BLaER1 (cell line): ENCODE data around the gene DUOX1.
"Not testable (repeated sequence)": the region's sequence is repeated elsewhere in the genome, so short reads cannot be mapped to it uniquely, and the experiment has no call there.

ENCODE experiments used
- H3K27ac ChIP-seq: shearing (Covaris generic); formaldehyde crosslinking; 2 replicates; pipeline ENCODE4 v1.8.1; 2022
- H3K27me3 ChIP-seq: shearing (Covaris generic); formaldehyde crosslinking; 2 replicates; pipeline ENCODE4 v1.8.1; 2022
- H3K36me3 ChIP-seq: shearing (Covaris generic); formaldehyde crosslinking; 2 replicates; pipeline ENCODE4 v1.8.1; 2022
- H3K4me1 ChIP-seq: shearing (Covaris generic); formaldehyde crosslinking; 2 replicates; pipeline ENCODE4 v1.8.1; 2022
- H3K4me2 ChIP-seq: shearing (Covaris generic); formaldehyde crosslinking; 2 replicates; pipeline ENCODE4 v1.8.1; 2022
- H3K4me3 ChIP-seq: shearing (Covaris generic); formaldehyde crosslinking; 2 replicates; pipeline ENCODE4 v1.8.1; 2022
- H3K9ac ChIP-seq: shearing (Covaris generic); formaldehyde crosslinking; 2 replicates; pipeline ENCODE4 v1.8.1; 2022
- H3K9me3 ChIP-seq: shearing (Covaris generic); formaldehyde crosslinking; 2 replicates; pipeline ENCODE4 v1.8.1; 2022
- H4K20me1 ChIP-seq: shearing (Covaris generic); formaldehyde crosslinking; 2 replicates; pipeline ENCODE4 v1.8.1; 2022
- Cebpa-rat ChIP-seq: shearing (Covaris generic); IDR thresholded peaks from 2 replicates; pipeline ENCODE4 v1.8.1; 2022

DUOX1 gene

DNA sequence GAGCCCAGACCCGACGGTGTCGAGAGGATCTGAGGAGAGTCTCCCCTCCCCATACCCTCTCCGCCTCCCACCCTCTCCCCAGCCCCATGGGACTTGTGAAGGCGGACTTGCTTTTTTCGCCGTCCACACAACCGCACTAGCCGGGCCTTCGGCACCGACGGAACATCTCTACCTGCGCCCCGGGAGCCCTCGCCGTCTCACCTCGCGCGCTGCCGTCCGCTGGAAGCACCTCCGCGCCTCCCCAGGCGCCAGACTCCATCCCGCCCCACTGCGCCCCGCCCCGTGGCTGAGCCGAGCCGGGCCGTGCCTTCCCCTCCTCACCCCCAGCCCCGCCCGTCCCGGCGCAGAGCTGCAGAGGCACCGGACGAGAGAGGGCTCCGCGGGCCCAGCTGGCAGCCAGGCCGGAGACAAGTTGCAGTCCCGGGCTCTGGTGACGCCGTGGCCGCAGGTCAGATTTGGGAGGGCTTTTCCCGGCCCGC is at the start of gene DUOX1, which contains the start of gene DUOXA1:
Gene DUOX1 (plus strand): TSS at position 344 of the 479 bp plus-strand sequence. CDS start 1,973 bp downstream, outside the sequence.
Gene DUOXA1 (minus strand): TSS at position 229 of the 479 bp plus-strand sequence. CDS start 6,865 bp downstream, outside the sequence.
- 0 out of 2 replicates have a peak, but pooled peaks cover 5% of the 10 kb centered on the region for H3K27me3 ChIP-seq
- H3K4me2 ChIP-seq = no peak within 1 kb of the TSS
- H3K27ac ChIP-seq = no peak within 1 kb of the TSS

DNA sequence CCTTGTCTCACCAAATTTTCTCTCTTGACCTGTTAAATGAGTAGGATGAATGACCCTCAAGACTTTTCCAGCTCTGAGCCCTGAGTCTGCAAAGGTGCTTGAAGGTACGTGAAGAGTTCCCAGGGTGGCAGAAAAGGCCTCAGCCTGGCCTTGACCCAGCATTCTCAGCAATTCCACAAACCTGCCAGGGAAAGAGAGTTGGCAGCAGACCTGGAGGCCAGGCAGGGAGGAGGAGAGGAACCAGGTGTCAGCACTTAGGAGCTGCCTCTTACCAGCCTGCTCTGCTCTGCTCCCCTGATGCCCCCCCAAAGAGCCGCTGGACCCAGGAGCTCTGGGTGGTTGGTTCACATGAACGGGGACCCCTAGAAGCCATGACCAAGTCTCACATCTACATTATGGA is 49.2 kb upstream of the DUOX1 start:
- H3K4me3 ChIP-seq, H3K9ac ChIP-seq, H3K36me3 ChIP-seq, H3K27ac ChIP-seq, H3K4me1 ChIP-seq, H3K9me3 ChIP-seq, H3K27me3 ChIP-seq, H3K4me2 ChIP-seq, H4K20me1 ChIP-seq: not testable (repeated sequence)

More for the DNA sequence above, at the start of gene DUOX1, which contains the start of gene DUOXA1:
- no peak for TF ChIP-seq Cebpa-rat
- Histone ChIP-seq H3K4me1 (no peaks in the 10 kb centered on the region), H3K9me3 (no peaks in the 10 kb centered on the region), H4K20me1 (no peaks in the 10 kb centered on the region), H3K4me3 (no peak within 1 kb of the TSS), H3K9ac (no peak within 1 kb of the TSS), H3K36me3 (no peaks in the 10 kb centered on the region)

DNA sequence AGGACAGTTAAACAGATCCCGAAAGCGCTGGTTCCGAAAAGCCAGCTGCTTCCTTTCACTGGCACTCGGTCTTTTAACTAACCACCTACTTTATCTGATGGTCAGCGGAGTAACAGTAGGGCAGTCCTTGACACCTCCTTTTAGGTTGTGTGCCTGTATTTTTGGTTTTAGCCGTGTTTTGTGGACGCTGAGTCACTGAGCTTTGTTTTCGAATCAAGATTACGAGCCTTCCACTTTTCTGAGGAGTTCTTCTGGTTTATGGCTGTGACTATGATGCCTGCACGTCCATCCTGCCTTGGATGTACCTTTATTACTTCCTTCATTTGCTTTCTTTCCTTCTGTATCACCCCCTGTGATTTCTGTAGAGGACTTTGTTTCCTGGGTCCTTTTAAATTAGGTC is 47.4 kb upstream of the DUOX1 start:
- H3K36me3 ChIP-seq, H3K4me1 ChIP-seq, H3K4me3 ChIP-seq, H4K20me1 ChIP-seq, H3K27ac ChIP-seq, H3K4me2 ChIP-seq, H3K27me3 ChIP-seq, H3K9ac ChIP-seq, H3K9me3 ChIP-seq: not testable (repeated sequence)

DNA sequence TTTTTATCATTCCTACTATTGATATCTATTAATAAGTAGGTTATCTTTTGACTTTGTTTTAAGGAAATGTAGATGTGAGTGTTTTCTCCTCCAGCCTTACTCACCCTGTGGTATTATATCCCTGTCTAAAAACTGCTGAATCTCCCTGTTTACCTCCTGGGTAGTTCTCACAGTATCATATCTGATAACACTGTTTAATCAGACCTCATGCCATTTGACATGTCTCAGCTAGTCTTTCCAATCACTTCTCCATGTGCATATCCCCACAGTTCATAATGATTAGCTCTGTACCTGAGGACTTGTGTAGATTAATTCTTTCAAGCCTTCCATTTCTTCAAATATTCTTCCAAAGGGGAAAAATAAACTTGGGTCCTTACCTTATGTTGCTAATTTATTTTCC is 46.6 kb upstream of the DUOX1 start:
- no peaks in the 10 kb centered on the region for H4K20me1 ChIP-seq
- H3K9ac ChIP-seq = no peak overlapping the region
- no peaks in the 10 kb centered on the region for H3K36me3 ChIP-seq
- TF ChIP-seq Cebpa-rat = no peak
- no peak overlapping the region for H3K27ac ChIP-seq
- no peaks in the 10 kb centered on the region for H3K9me3 ChIP-seq
- no peaks in the 10 kb centered on the region for H3K27me3 ChIP-seq
- no peak overlapping the region for H3K4me2 ChIP-seq
- H3K4me1 ChIP-seq = no peaks in the 10 kb centered on the region
- no peak overlapping the region for H3K4me3 ChIP-seq

DNA sequence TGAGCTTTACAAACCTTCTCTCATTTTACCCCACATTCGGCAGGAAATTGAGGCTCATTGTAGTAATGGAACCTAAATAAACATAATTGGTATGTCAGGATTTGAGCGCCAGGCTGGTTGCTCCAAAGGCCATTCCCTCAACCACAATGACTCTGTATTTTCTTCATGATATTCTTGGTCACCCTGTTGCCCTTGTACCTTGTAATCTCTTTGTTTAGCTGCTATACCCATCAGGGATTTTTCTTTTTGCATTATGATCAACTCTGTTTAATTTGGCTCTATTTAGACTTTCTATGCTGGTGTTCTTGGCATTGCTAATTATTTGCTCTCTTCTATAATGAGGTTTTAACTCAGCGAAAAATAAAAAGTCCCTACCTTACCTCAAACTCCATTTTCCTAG is 45.6 kb upstream of the DUOX1 start:
- H3K9ac ChIP-seq = no peak overlapping the region
- no peak overlapping the region for H3K4me3 ChIP-seq
- no peak overlapping the region for H3K4me2 ChIP-seq
- H3K27ac ChIP-seq = no peak overlapping the region
- H3K4me1 ChIP-seq = no peaks in the 10 kb centered on the region
- H3K36me3 ChIP-seq = no peaks in the 10 kb centered on the region
- H4K20me1 ChIP-seq = no peaks in the 10 kb centered on the region
- no peaks in the 10 kb centered on the region for H3K9me3 ChIP-seq
- H3K27me3 ChIP-seq = no peaks in the 10 kb centered on the region
- no peak for TF ChIP-seq Cebpa-rat

DNA sequence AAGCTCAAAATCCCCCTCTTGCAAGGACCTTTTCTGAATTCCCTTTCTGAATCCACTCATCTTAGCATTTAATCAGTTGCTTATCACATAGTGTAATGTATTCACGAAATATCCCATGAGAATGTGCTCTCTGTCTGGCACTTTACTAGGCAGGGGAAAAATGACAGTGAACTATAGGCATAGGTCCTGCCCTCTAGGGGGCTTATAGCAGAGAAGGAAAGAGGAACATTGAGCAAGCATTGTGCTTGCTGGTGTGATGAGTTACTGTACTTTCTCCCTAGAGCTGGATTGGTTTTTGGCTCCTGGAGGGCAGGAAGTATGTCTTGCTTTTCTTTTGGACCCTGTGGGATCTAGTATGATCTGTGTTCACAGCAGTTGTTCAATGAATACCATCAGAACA is 42.3 kb upstream of the DUOX1 start:
- H3K4me3 ChIP-seq = no peak overlapping the region
- no peak overlapping the region for H3K4me2 ChIP-seq
- no peaks in the 10 kb centered on the region for H3K36me3 ChIP-seq
- H3K9me3 ChIP-seq = no peaks in the 10 kb centered on the region
- no peak for TF ChIP-seq Cebpa-rat
- H3K27ac ChIP-seq = no peak overlapping the region
- no peak overlapping the region for H3K9ac ChIP-seq
- H3K4me1 ChIP-seq = no peaks in the 10 kb centered on the region
- no peaks in the 10 kb centered on the region for H4K20me1 ChIP-seq
- no peaks in the 10 kb centered on the region for H3K27me3 ChIP-seq

DNA sequence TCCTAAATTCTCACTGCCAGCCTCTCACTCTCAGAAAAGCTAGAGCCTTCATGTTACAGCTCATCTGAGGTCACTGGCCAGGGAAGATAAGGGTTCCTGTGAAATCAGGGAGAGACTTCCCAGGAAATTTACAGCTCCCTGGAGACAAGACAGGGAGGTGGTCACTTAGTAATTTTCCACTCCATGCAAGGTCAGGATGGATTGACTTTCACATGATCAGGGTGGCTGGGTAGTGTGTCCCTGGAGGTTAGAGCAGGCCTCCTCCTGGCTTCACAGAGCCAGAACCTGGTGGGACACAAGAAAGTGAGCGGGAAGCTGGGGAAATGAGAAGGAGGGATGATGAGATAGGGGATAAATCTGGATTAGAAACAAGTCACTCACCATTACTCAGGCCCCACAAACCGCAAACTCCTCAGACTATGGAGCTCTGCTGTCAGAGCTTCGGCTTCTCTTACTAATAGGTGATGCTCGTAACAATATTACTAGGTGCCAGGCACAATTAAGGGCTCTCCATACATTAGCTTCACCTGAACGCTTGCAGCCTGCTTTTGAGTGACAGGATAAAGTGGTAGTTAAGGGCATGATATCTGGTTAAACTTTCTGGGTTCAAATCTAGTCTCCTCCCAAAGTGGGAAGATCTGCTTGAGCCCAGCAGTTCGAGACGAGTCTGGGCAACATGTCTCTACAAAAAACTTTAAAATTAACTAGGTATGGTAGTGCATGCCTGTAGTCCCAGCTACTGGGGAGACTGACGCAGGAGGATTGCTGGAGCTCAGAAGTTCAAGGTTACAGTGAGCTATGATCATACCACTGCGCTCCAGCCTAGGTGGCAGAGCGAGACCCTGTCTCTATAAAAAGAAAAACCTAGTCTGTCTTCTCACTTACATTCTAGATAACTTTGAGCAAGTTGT is 40.7 kb upstream of the DUOX1 start:
- no peaks in the 10 kb centered on the region for H3K36me3 ChIP-seq
- H3K27ac ChIP-seq = no peak overlapping the region
- no peaks in the 10 kb centered on the region for H4K20me1 ChIP-seq
- H3K4me1 ChIP-seq = no peaks in the 10 kb centered on the region
- H3K9me3 ChIP-seq = no peaks in the 10 kb centered on the region
- H3K4me3 ChIP-seq = no peak overlapping the region
- TF ChIP-seq Cebpa-rat = no peak
- H3K4me2 ChIP-seq = no peak overlapping the region
- no peaks in the 10 kb centered on the region for H3K27me3 ChIP-seq
- H3K9ac ChIP-seq = no peak overlapping the region

DNA sequence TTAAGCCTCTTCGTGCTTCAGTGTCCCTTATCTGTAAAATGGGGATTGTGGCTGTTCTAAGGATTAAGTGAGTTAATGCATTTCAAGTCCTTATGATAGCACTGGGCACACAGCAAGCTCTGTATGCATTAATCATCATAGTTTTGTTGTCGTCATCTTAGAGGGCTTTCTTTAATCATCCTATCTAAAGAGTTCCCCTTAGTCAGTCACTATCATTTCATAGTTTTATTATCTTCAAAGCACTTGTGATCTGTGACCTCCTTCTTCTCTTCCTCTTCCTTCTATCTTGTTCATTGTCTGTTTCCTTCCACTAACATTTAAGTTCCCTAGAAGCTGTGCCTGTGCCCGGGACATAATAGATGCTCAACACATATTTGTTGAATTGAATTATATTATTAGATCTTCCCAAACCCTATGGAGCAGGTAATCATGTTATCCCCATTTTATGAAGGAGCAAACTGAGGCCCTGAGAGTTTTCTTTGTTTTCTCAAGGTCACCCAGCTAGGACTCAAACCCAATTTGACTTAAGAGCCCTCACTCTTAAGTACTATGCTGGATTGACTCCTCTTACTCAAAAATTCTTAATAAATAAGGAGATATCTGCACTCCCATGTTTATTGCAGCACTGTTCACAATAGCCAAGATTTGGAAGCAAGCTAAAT is 40.0 kb upstream of the DUOX1 start:
- H3K9ac ChIP-seq = no peak overlapping the region
- TF ChIP-seq Cebpa-rat = no peak
- H3K36me3 ChIP-seq = no peaks in the 10 kb centered on the region
- no peaks in the 10 kb centered on the region for H3K4me1 ChIP-seq
- H3K4me2 ChIP-seq = no peak overlapping the region
- no peak overlapping the region for H3K27ac ChIP-seq
- no peak overlapping the region for H3K4me3 ChIP-seq
- H3K27me3 ChIP-seq = no peaks in the 10 kb centered on the region
- no peaks in the 10 kb centered on the region for H4K20me1 ChIP-seq
- no peaks in the 10 kb centered on the region for H3K9me3 ChIP-seq

DNA sequence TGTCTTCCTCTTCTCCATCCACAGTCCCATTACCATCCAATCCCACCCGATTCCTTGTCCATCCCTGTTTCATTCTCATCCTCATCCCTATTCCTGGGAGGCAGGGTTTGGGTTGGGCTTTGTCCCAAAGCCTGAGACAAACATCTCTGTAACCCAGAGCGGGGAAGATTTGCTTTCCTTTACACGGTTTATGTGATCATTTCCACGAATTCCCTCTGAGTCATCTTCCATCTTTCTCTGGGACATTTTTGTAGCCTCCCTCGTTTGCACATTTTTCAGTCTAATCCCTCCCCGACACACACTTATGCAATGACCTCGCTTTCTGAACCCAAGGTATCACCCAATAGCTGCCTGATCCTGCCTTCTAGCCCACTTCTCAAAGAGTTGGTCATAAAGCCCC is 38.6 kb upstream of the DUOX1 start:
- H3K4me1 ChIP-seq = no peaks in the 10 kb centered on the region
- no peaks in the 10 kb centered on the region for H3K9me3 ChIP-seq
- no peaks in the 10 kb centered on the region for H3K36me3 ChIP-seq
- H3K27me3 ChIP-seq = no peaks in the 10 kb centered on the region
- no peaks in the 10 kb centered on the region for H4K20me1 ChIP-seq
- H3K27ac ChIP-seq = no peak overlapping the region
- H3K4me3 ChIP-seq = no peak overlapping the region
- H3K4me2 ChIP-seq = no peak overlapping the region
- no peak overlapping the region for H3K9ac ChIP-seq
- no peak for TF ChIP-seq Cebpa-rat

DNA sequence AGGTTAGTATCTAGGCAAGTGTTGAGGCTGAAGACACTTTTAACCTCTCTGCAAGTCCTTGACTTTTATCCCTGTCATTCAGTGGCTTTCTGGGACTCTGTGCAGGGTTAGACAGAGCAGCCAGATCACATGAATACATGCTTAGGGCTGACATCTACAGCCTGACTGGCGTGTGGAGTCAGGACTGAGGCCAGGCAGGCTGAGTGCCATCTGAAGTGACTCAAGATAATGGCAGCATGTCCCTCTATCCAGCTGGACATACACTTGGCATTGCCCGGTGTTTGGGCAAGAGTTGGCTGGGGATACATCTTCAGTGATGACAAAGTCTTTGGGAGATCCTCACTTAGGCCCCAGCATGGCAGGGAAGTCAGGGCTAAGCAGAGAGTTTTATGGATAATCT is 38.2 kb upstream of the DUOX1 start:
- no peaks in the 10 kb centered on the region for H3K27me3 ChIP-seq
- H4K20me1 ChIP-seq = no peaks in the 10 kb centered on the region
- H3K4me2 ChIP-seq = no peak overlapping the region
- H3K9ac ChIP-seq = no peak overlapping the region
- no peaks in the 10 kb centered on the region for H3K9me3 ChIP-seq
- no peaks in the 10 kb centered on the region for H3K36me3 ChIP-seq
- H3K4me3 ChIP-seq = no peak overlapping the region
- no peak for TF ChIP-seq Cebpa-rat
- no peaks in the 10 kb centered on the region for H3K4me1 ChIP-seq
- H3K27ac ChIP-seq = no peak overlapping the region
